ENCODE measurements around the gene DNMT3A. TPM values are rescaled to one million over a fixed set of nuclear protein-coding genes. Genes with fewer than 3 reads are reported as not detected.

DNMT3A gene
- total and polyA plus RNA-seq, 2 donors (not counting 3 experiments of a cell fraction or from before 2014, with no cell fraction given), result 23.3 to 71.7 TPM

DNA sequence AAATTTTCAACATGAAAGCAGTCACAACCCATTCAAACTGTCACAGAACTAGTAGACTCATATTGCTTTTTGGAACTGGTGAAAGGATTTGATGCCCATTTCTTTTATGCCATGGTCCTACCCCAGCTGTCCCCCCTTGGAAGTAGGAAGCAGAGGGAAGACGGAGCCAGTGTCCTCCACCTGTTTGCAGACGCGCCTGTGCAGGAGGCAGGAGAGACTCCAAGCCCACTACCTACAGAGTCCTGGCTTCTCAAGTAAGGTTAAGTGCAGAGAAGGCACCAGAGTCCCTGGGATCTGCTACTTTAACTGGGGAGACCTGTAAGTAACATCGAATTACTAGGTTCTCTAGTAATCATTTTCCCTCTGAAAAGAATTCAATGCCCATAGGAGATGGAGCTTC lies 32.7 kb upstream of the DNMT3A start:
- dilution Hi-C loops (cut with MboI; ENCODE audit: extremely low pct_ligation_motif_present, low sequenced_read_pairs), result no loop called here
- Histone ChIP-seq H2AFZ (ENCODE audit: low read depth, low read length) (no peak overlapping the region), H3K4me3 (replicated peaks in 1 of 3; ENCODE audit: insufficient read depth in 1 of 3, low read depth in 1 of 3, low read length in 3 of 3) (no peak overlapping the region), H3K9ac (replicated peaks; ENCODE audit: extremely low read depth, insufficient read depth, low read length) (no peak overlapping the region), H3K27ac (ENCODE audit: insufficient read depth, low read depth, low read length) (no peak overlapping the region), H4K20me1 (replicated peaks; ENCODE audit: control insufficient read depth, extremely low read depth, insufficient read depth, low read length) (no peaks in the 10 kb centered on the region), H3K79me2 (ENCODE audit: control insufficient read depth, insufficient read depth, low read length) (no peaks in the 10 kb centered on the region), H3K9me3 (replicated peaks; ENCODE audit: control insufficient read depth, insufficient read depth, low read length) (no peaks in the 10 kb centered on the region), H3K27me3 (ENCODE audit: control insufficient read depth in 2 of 2, insufficient read depth in 2 of 2, low read length in 2 of 2) (peaks cover 0 to 2% of the 10 kb centered on the region in 2 experiments), H3K4me2 (ENCODE audit: insufficient read depth, low read length) (no peak overlapping the region), H3K36me3 (ENCODE audit: control insufficient read depth in 2 of 2, extremely low read depth in 1 of 2, insufficient read depth in 2 of 2, low read length in 2 of 2) (no peaks in the 10 kb centered on the region), H3K9me1 (replicated peaks; ENCODE audit: control insufficient read depth, extremely low read depth, insufficient read depth, low read length) (no peaks in the 10 kb centered on the region), H3K4me1 (ENCODE audit: control insufficient read depth, extremely low read depth, insufficient read depth, low read length) (peaks cover 11% of the 10 kb centered on the region)
- no TSS peak for BruUV-seq (replicated peaks)
- intact Hi-C loops (cut with micrococcal nuclease), result no loop called here
- TF ChIP-seq MYC (IDR thresholded peaks at IDR 0.05; ENCODE audit: low read depth, low read length), result no peak
- TF ChIP-seq CTCF (IDR thresholded peaks at IDR 0.05; ENCODE audit: extremely low read depth in 1 of 2, insufficient read depth in 1 of 2, low read depth in 1 of 2, low read length in 2 of 2), result no peak
- no peak for TF ChIP-seq JUN (IDR thresholded peaks at IDR 0.05; ENCODE audit: borderline replicate concordance, insufficient read depth, insufficient read length, low read depth)
- no peak for TF ChIP-seq MAX (IDR thresholded peaks at IDR 0.05; ENCODE audit: insufficient read depth, insufficient read length)
- no peak for TF ChIP-seq GATA2 (IDR thresholded peaks at IDR 0.05; ENCODE audit: insufficient read depth, insufficient read length, low read depth, low read length)
- no peak for TF ChIP-seq POLR2AphosphoS5 (IDR thresholded peaks at IDR 0.05; ENCODE audit: insufficient read depth, low read depth, low read length)
- no peak for TF ChIP-seq FOS (IDR thresholded peaks at IDR 0.05; ENCODE audit: borderline replicate concordance, insufficient read depth, low read length)
- no peak for TF ChIP-seq POLR2A (IDR thresholded peaks at IDR 0.05; ENCODE audit: low read depth, low read length)
- TF ChIP-seq EZH2 (IDR thresholded peaks at IDR 0.05; ENCODE audit: borderline replicate concordance, low read depth, low read length, severe bottlenecking), result no peak
- ChIA-PET CTCF (interaction anchor here (3.6 to 4.7 kb wide), 2 partner anchors 9 to 12 kb away, joined by 24 to 55 read pairs; no protein-coding TSS in a partner anchor), POLR2A (no interaction called here)
- DNase-seq (ENCODE audit: low read depth, low spot score) (no peak), FAIRE-seq (no peak)
